Measurements from ENCODE around the gene GRPEL2. TPM values are rescaled to one million over a fixed set of nuclear protein-coding genes. Genes with fewer than 3 reads are reported as not detected.

GRPEL2 gene
- total RNA-seq, 1 donor from 2014 or later = 51.1 TPM

GRCh38 chr5:149367972-149368645, 22.8 kb downstream of the GRPEL2 start:
- Mint-ChIP-seq H3K4me3 (ENCODE audit: unreplicated experiment) (no peak overlapping the region), H3K36me3 (ENCODE audit: low read depth, unreplicated experiment) (peaks cover 3% of the 10 kb centered on the region), H3K27me3 (ENCODE audit: unreplicated experiment) (peaks cover 7% of the 10 kb centered on the region), H3K9me3 (ENCODE audit: unreplicated experiment) (no peaks in the 10 kb centered on the region), H3K4me1 (ENCODE audit: unreplicated experiment) (peaks cover 4% of the 10 kb centered on the region), H3K27ac (ENCODE audit: unreplicated experiment) (no peak overlapping the region)
- DNase-seq (ENCODE audit: low spot score) = no peak
- TF ChIP-seq CTCF (IDR thresholded peaks at IDR 0.05; ENCODE audit: unreplicated experiment) = no peak

- H3K36me3 Mint-ChIP-seq (ENCODE audit: low read depth, unreplicated experiment) = peaks cover 3% of the 10 kb centered on the region
- H3K4me1 Mint-ChIP-seq (ENCODE audit: unreplicated experiment) = peaks cover 4% of the 10 kb centered on the region
- no peak for DNase-seq (ENCODE audit: low spot score)
- H3K27me3 Mint-ChIP-seq (ENCODE audit: unreplicated experiment) = peaks cover 3% of the 10 kb centered on the region
- TF ChIP-seq CTCF (IDR thresholded peaks at IDR 0.05; ENCODE audit: unreplicated experiment) = no peak
- no peaks in the 10 kb centered on the region for H3K9me3 Mint-ChIP-seq (ENCODE audit: unreplicated experiment)
- H3K27ac Mint-ChIP-seq (ENCODE audit: unreplicated experiment) = no peak overlapping the region
- H3K4me3 Mint-ChIP-seq (ENCODE audit: unreplicated experiment) = no peak overlapping the region
These were observed 25.6 kb downstream of the GRPEL2 start for GRCh38 chr5:149370878-149371277.

- peak; percentile 71 for TF ChIP-seq CTCF (IDR thresholded peaks at IDR 0.05; ENCODE audit: unreplicated experiment)
- H3K36me3 Mint-ChIP-seq (ENCODE audit: low read depth, unreplicated experiment) = peaks cover 3% of the 10 kb centered on the region
These were observed 26.1 kb downstream of the GRPEL2 start for GRCh38 chr5:149371296-149371962.

GRCh38 chr5:149372076-149372795, 26.9 kb downstream of the GRPEL2 start:
- DNase-seq (ENCODE audit: low spot score) = no peak
- H3K4me3 Mint-ChIP-seq (ENCODE audit: unreplicated experiment) = no peak overlapping the region
- peaks cover 2% of the 10 kb centered on the region for H3K36me3 Mint-ChIP-seq (ENCODE audit: low read depth, unreplicated experiment)
- H3K9me3 Mint-ChIP-seq (ENCODE audit: unreplicated experiment) = no peaks in the 10 kb centered on the region
- no peak for TF ChIP-seq CTCF (IDR thresholded peaks at IDR 0.05; ENCODE audit: unreplicated experiment)
- no peak overlapping the region for H3K27ac Mint-ChIP-seq (ENCODE audit: unreplicated experiment)
- peaks cover 3% of the 10 kb centered on the region for H3K27me3 Mint-ChIP-seq (ENCODE audit: unreplicated experiment)
- peaks cover 4% of the 10 kb centered on the region for H3K4me1 Mint-ChIP-seq (ENCODE audit: unreplicated experiment)

More at GRCh38 chr5:149371296-149371962, 26.1 kb downstream of the GRPEL2 start:
- no peak overlapping the region for H3K4me3 Mint-ChIP-seq (ENCODE audit: unreplicated experiment)
- no peak overlapping the region for H3K27ac Mint-ChIP-seq (ENCODE audit: unreplicated experiment)
- peak; percentile 72 for DNase-seq (ENCODE audit: low spot score)
- peaks cover 3% of the 10 kb centered on the region for H3K27me3 Mint-ChIP-seq (ENCODE audit: unreplicated experiment)
- no peaks in the 10 kb centered on the region for H3K9me3 Mint-ChIP-seq (ENCODE audit: unreplicated experiment)
- H3K4me1 Mint-ChIP-seq (ENCODE audit: unreplicated experiment) = peaks cover 4% of the 10 kb centered on the region

All from endothelial cell (in vitro differentiated cells).